Measurements from ENCODE around the gene IL17D.

Gene IL17D

GRCh38 chr13:20691616-20692015 is 11.9 kb upstream of the IL17D start:
- DNase-seq = no peak

- DNase-seq = no peak
Measured at GRCh38 chr13:20696073-20696472, 7.4 kb upstream of the IL17D start.

DNA sequence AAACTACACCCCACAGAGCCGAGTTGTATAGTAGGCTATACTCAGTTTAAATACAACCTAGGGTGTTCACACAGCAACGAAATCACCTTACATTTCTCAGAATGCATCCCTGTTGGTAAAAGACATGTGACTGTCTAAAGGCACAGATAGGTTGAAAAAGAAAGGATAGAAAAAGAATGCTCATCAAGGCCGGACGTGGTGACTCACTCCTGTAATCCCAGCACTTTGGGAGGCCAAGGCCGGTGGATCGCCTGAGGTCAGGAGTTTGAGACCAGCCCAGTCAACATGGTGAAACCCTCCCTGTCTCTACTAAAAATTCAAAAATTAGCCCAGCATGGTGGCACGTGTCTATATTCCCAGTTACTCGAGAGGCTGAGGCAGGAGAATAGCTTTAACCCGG is 3.8 kb upstream of the IL17D start:
- no peak for DNase-seq

GRCh38 chr13:20700288-20700687 is 3.2 kb upstream of the IL17D start:
- DNase-seq = no peak

DNA sequence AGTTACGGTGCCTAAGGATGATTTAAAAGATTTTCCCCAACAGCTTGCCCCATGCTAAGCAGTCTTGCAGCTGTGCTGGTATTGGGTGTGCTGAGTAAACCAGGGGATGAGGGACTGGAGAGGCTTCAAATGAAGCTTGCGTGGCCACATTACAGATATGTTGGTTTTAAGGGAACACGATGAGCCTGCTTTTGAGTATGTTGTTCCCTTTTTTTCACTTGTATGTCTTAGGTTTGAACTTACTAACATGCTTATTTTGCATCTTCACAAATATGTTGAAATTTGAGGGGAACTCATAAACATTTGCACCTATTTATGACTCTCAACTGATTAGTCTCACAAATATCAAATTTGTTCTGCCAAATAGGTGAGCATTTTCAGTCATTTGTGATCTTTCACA is 2.0 kb upstream of the IL17D start:
- no peak for DNase-seq

GRCh38 chr13:20702530-20702914 is 977 bp upstream of the IL17D start:
- no peak for DNase-seq

- peak; percentile 76 for DNase-seq
Measured at GRCh38 chr13:20703780-20704458, 420 bp downstream of the IL17D start.

DNA sequence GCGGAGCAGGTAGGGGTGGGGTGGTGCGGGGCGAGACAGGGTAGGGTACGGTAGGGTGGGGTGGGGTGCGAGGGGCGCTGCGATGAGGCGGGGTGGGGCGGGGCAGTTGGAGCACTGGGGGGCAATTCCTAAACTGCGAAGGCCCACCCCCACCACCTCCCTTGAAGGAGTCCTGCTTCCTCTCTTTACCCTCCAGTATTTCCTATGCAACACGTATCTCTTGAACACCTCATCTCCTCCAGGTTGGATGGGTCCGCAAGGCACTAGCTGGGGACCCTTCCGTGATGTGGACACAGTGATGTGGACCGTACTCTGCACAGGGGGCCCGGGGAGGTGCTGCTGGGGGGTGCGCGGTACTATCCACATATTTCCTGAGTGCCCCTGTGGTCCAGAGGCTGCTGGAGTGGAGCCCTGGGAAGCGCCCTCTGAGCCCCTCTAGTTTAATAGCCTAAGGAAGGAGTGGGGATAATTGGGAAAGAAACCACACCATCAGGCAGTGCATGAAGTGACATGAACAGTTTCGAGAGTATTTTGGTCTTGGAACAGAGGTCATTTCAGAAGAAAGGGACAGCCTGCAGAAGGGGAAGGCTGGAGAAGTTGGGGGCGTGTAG is 1.1 kb downstream of the IL17D start:
- DNase-seq = no peak

DNA sequence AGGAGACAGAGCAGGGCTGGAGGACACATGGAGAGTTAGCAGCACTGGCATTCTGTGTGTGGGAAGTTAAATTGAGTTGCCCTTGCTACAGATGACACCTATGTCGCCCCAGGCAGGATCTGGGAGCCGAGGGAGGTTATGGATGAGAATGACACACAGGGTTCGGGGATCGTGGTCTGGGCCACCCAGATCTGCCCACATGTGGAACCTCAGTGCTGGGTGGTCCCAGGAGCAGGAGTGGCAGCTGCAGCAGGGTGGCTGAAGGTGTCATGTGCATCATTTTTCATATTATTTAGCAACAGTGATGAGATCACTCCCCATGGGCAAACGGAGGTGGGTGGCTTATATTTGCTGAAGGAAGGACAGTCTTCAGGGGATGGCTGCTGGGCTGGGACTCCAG is 3.2 kb downstream of the IL17D start:
- no peak for DNase-seq

DNA sequence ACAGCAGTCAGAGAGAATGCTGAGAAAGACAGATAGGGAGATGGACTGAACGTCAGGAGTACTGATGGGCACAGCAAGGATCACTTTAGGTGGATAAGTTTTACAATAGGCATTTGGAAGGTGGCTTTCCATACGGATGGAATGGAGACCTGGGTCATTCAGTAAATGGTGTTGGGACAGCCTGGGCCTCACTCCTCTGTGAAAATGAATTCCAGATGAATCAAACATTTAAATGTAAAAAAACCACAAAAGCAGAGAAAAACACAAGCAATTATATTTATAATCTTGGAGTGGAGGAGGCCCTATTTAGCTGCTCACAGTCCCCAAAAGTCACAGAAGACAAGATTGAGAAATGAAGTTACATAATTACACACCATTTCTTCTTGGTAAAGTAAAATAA is 4.7 kb downstream of the IL17D start:
- no peak for DNase-seq

DNA sequence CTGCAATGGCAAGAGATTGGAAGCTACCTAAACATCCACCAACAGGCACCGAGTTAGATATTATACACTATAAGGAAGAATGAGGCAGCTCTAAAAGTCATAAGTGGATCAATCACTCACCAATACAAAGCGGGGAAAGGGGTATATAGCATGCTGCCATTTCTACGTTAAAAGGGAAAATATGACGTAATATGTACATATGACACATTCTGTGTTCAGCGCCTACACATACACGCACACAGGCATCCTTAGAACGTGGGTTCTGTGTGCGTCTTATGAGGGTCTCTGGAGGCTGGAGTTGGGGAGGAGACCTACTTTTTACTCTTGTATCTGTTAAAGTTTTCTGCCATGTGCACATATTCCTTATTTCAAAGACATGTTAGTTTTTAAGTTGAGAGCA is 5.9 kb downstream of the IL17D start:
- DNase-seq = no peak

DNA sequence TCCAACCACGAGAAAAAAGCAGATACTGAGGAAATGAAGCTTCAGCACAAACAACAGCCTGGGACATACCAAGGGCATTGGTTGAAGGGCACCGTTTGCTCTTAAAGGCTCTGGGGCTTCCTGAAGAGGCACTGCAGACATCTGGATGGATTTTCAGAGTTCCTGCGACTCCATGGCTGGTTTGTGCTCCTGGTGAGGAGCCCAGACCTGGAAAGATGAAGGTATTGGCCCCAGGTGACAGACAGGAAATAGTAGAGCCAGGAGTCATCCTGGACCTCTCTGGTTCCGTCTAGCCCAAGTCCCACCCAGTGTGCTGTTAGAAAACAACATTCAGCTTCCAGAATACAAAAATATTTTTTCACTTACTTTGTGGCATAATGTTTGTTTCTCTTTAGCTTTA is 6.3 kb downstream of the IL17D start:
- no peak for DNase-seq

GRCh38 chr13:20711301-20712044 is 8.0 kb downstream of the IL17D start:
- no peak for DNase-seq

- DNase-seq = no peak
Measured at GRCh38 chr13:20713014-20713376, 9.5 kb downstream of the IL17D start.

DNA sequence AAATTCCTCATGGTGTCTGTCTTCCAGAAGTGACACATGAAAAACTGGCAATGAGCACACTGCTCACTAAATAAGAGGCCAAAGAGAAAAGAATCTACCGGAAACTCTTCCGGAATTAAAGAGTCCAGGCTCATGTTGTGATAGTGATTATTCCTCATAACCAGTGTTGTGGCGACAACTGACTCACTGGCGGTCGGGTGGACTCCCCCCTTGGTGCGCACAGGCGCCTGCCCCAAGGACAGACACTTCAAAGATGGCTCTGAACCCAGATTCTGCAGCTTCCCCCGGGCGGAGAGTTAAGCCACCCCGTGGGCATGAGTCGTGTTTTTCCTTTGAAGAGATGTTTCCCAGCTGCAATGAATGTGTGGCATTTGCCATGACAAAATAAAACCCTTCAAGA is 10.3 kb downstream of the IL17D start:
- peak; percentile 92 for DNase-seq

GRCh38 chr13:20714161-20714560 is 10.7 kb downstream of the IL17D start:
- DNase-seq = no peak

GRCh38 chr13:20714563-20715329 is 11.2 kb downstream of the IL17D start:
- DNase-seq = peak; percentile 75

GRCh38 chr13:20715330-20715712 is 11.8 kb downstream of the IL17D start:
- no peak for DNase-seq

- no peak for DNase-seq
Measured at GRCh38 chr13:20716951-20717350, 13.5 kb downstream of the IL17D start.

DNA sequence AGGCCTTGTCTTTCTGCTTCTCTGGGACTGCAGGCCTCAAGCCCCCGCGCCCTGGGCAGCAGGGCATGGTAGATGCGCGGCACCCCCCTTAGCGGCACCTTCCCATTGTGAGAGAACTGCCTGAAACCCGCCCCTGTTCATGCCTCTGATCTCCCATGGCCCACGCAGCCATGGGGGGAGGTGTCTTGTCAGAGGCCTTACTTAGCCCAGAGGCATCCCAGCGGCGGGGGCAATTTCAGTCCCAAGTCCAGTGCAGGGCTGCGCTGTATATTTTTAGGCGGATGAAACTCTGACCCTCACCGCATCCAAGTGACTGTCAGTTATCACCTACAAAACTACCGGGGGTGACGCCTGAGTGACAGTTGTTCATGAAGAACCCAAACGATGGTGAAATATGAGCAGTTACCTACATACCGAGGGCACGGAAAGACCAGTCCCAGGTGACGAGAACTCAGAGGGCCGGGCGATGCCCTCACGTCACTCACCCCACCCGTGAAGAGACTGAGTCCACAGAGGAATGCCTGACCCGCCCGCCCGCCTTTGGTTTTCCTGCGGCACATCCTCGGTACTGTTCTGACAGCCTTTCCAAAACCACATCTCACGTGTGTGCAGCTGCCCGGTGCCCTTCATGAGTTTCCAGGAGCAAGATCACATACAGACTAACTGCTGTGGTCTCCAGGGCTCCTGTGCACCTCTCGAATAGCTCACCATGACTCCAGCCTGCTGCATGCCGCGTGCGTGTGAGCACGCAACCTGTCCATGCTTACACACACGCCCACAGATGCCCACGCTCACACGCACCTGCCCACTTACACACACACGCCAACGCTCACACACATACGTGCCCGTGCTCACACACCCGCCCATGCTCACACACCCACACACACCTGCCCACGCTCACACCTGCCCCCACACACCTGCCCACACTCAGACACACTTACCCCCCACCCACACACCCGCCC is 14.4 kb downstream of the IL17D start:
- no peak for DNase-seq

GRCh38 chr13:20718958-20719566 is 15.6 kb downstream of the IL17D start:
- DNase-seq = no peak

GRCh38 chr13:20719783-20720182 is 16.3 kb downstream of the IL17D start:
- no peak for DNase-seq
